ENCODE data around the gene PPP1R3G. TPM values are rescaled to one million over a fixed set of nuclear protein-coding genes. Genes with fewer than 3 reads are reported as not detected.

The PPP1R3G gene
- total and polyA plus RNA-seq, 2 of the 13 experiments (the other 11 are each of a cell fraction or from before 2014, with no cell fraction given), result 1.2 to 1.3 TPM

- peak; percentile 77; the same call in 1 of the 2 replicates for TF ChIP-seq ZNF678 (CRISPR knock-in tag; IDR thresholded peaks at IDR 0.05)
- peak; percentile 94; the same call in 1 of the 2 replicates for TF ChIP-seq ZNF441 (CRISPR knock-in tag; IDR thresholded peaks at IDR 0.05; ENCODE audit: borderline replicate concordance)
- TF ChIP-seq TRAFD1 (CRISPR knock-in tag; IDR thresholded peaks at IDR 0.05; ENCODE audit: borderline replicate concordance), result no peak
- no peak for TF ChIP-seq SNAPC4 (CRISPR knock-in tag; IDR thresholded peaks at IDR 0.05)
- peak; percentile 32; the same call in 1 of the 2 replicates for TF ChIP-seq ZNF331 (CRISPR knock-in tag; IDR thresholded peaks at IDR 0.05)
- TF ChIP-seq ZFP36 (IDR thresholded peaks at IDR 0.05; ENCODE audit: borderline replicate concordance, low read depth, low read length, partially characterized antibody), result no peak
- TF ChIP-seq STAT5B (CRISPR knock-in tag; IDR thresholded peaks at IDR 0.05), result no peak
- peak; percentile 42; the same call in 1 of the 2 replicates for TF ChIP-seq ZNF616 (CRISPR knock-in tag; IDR thresholded peaks at IDR 0.05; ENCODE audit: low read depth)
- TF ChIP-seq PRDM4 (CRISPR knock-in tag; IDR thresholded peaks at IDR 0.05; ENCODE audit: borderline replicate concordance), result no peak
- TF ChIP-seq TEAD2 (CRISPR knock-in tag; IDR thresholded peaks at IDR 0.05), result no peak
- TF ChIP-seq SRSF4 (IDR thresholded peaks at IDR 0.05; ENCODE audit: low read depth, low read length, poor library complexity, severe bottlenecking), result no peak
- TF ChIP-seq ADNP (CRISPR knock-in tag; IDR thresholded peaks at IDR 0.05), result no peak
- peak; percentile 29; the same call in 1 of the 2 replicates for TF ChIP-seq ETV6 (CRISPR knock-in tag; conservative IDR thresholded peaks at IDR 0.05)
- TF ChIP-seq ZNF552 (CRISPR knock-in tag; IDR thresholded peaks at IDR 0.05; ENCODE audit: borderline replicate concordance), result no peak
- TF ChIP-seq SCMH1 (CRISPR knock-in tag; IDR thresholded peaks at IDR 0.05; ENCODE audit: borderline replicate concordance), result no peak
- peak; percentile 98 for TF ChIP-seq SALL1 (CRISPR knock-in tag; IDR thresholded peaks at IDR 0.05)
- no peak for TF ChIP-seq ZNF710 (CRISPR knock-in tag; IDR thresholded peaks at IDR 0.05; ENCODE audit: borderline replicate concordance)
These were observed 2.4 kb upstream of the PPP1R3G start (continued) for GRCh38 chr6:5082487-5083306.
